CD1c-positive myeloid dendritic cell (primary cell): Measurements from ENCODE around the gene WNT2B.
"Not testable (repeated sequence)": the region's sequence is repeated elsewhere in the genome, so short reads cannot be mapped to it uniquely, and the experiment has no call there.

Experiments used
- DNase-seq: peaks from one replicate; pipeline ENCODE4 v3.0.0-alpha.2; 2016; ENCODE audit errors: extremely low spot score

The WNT2B gene

DNA sequence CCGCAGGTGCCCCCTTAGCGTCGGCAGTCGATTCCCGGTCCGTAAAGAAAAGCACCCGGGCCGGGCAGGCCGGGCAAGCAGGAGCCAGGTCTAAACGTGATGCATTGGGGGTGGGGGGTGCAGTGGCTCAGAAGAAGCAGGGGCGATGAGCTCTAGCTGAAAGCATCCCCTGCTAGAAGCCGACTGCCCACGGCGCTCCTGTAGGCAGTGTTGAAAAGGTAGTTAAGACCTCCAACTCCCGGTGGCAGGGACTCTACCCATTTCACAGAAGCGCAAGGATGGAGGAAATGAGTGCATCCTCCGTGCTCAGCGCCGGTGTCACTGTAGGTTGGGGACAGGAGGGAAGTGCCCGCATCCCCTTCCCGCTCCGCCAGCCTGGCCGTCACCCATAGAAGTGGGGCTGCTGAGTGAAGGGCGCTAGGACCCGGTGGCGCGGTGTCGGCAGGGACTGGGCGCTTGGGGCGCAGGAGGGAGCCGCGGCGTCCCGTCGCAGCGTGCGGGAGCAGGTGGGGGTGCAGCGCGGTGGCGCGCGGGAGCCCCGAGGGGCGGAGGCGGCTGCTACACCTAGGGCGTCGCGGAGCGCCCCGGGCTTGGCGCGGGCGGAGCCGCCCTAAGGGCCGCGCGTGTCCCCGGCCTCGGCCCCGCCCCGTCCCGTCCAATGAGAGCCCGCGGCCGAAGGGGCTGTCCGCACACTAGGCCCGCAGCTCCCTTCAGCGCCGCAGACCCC, at the start of gene WNT2B:
TSS of gene WNT2B (plus strand) at position 688 of the 727 bp plus-strand sequence. CDS start 298 bp downstream, outside the sequence.
- peak; percentile 37 for DNase-seq

DNA sequence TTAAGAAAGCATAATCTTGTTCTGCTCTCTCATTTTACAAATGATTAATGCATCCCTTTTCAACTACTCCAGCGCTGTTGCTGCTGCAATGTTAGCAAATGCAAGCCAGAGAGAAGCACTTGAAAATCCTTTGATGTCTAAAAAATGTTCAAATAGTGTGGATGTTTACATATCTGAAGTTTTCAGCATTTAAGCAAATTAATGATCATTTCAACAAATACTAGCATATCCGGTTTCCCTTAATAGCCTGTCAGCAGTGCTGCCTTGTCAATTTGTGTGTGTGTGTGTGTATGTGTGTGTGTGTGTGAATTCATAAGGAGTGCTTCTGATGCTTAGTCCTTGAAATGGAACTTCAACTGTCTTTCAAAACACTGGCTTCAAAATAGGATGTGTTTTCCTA, 48.1 kb upstream of the WNT2B start:
- no peak for DNase-seq

DNA sequence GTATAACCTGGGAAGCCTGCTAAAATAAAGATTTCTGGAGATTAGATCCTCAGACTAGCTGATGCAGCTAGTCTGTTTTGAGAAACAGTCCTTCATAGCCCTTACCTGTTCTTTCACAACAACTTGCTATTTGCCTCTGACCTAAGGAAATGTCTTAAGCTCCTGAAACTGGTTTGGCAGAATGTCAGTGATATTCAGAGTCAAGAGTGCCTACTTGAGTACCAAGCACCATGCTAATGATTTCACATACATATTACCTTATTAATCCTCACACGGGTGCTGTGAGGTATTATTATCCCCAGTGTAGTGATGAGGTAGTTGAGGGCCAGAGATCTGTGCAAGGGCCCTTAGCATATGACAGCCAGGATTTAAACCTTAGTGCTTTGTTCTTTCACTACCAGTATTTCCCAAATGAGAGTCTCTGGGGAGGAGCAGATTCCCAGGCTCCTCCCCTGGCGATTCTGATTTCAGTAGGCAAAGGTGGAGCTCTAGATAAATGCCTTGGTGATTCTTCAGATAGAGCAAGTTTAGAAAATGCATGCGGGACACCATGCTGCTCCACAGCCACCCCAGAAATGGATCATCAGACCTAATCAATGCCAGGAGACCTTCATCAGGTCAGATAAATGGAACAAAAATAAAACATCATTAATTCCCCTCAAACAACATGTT, 47.4 kb upstream of the WNT2B start:
- no peak for DNase-seq

DNA sequence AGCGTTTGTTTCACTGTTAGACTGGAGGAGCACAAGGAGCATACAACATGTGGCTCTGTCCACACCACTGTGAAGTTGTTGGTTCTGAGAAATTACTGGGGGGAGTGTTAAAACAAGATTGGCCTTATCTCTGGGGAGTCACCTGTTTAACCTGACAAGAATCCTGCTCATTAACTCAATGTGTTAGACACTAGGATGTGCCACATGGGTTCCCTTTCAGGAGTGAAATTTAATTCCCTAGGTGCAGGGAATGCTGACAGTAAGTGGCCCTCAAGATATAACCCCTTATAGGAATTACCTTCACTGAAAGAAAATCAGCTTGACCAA, 45.8 kb upstream of the WNT2B start:
- DNase-seq: no peak

DNA sequence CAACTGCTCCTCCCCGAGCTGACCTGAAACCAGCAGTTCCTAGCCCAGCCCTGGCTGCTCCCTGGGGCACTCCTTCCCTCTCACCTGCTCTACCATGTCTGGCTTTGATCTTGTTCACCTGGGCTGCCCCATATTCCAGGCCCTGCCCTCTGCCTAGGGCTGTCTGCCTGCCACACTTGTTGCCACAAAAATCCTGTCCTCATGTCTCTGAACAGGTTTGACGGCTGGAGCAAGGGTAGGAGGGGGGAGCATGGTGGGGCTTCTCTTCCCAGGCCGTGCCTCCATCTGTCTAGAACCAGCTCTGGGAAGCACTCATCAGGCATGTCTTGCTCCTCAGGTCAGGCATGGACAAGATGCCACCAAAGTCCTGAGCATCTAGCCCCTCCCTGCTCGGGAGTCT, 44.3 kb upstream of the WNT2B start:
- no peak for DNase-seq

DNA sequence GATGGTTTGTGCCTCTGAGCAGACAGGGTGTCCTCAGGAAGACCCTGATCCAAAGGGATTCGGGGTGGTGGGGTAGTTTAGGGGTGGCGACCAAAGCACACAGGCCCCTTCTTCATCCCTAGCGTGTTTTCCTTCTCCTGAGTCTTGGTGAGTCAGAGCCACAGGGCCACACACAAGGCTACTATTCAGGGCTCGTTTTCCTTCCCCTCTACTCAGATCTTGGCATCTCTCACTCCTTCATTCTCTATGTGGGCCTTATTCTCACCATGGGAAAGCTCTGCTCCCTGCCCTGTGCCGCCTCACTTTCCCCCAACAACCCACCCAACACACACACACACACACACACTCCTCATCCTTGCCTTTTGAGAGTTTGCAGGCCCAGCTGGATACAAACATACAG, 43.6 kb upstream of the WNT2B start:
- DNase-seq: no peak

DNA sequence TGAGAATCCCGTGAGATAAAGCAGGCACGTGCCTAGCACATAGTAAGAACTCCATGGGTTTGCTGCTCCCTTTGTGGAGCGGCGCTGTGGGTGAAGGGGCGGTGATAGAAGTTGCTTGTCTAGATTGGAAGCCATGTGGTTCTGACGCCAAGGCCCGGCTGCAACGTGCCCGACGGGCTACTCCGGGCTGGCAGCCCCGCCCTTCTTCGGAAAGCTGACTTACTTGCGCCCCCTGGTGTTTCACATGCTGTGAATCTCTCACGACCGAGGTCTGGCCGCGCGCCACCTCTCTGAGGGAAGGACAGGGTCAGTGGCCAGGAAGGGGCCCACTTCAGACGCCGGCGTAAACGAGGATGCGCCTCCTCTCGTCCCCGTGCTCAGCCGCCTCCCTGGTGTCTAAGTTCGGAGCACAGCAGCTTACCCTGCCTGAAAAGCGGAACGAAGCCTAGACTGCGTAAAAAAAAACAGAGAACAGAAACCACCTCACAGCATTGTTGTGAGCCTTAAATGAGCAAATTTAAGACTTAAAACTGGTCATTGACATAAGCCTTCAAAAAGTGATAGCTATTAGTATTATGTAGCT, 42.6 kb upstream of the WNT2B start:
- peak; percentile 98 for DNase-seq

DNA sequence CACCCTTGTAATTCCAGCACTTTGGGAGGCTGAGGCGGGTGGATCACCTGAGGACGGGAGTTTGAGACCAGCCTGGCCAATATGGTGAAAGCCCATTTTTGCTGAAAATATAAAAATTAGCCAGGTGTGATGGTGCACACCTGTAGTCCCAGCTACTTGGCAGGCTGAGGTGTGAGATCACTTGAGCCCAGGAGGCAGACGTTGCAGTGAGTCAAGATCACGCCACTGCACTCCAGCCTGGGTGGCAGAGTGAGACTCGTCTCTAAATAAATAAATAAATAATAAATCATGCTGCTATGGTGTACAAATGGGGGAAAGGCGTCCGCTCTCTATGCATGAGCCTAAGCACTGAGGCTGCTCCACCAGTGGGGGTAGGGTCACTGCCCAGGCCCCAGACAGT, 38.4 kb upstream of the WNT2B start:
- DNase-seq: not testable (repeated sequence)

DNA sequence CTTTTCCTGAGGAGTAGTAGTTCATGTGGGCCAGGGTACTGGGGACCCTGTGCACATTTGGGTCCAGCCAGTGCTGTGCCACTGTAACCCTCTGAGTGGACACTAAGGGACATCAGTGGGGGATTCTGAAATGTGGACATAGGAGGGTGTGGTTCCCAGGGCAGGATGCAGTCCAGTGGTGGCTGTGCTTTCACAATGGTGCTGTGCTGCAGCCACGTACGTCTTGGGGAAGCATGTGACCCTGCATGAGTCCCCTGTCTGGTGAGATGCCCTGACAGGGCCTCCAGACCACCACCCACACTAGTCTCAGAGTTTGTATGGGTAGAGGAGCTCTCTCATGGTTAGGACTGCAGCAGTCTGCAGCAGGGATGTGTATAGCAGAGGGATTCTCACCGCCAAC, 37.8 kb upstream of the WNT2B start:
- DNase-seq: peak; percentile 16

DNA sequence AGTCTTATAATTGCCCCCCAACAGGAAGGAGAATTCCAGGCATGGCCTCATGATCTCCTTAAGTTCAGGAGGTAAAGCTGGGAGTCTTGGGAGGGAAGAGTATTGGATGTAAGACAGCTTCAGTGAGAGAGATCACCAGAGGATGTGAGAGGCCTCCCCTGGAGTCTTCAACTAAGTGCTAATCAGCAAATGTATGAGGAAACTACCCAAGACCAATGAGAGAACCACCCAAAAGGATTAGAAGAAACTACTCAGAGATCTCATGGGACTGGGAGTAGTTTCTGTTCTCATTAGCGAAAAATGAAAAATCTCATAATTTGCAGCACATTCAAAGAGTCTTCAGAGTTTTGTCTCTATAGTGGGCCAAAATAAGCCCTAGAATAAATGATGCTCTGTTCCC, 36.6 kb upstream of the WNT2B start:
- DNase-seq: no peak

DNA sequence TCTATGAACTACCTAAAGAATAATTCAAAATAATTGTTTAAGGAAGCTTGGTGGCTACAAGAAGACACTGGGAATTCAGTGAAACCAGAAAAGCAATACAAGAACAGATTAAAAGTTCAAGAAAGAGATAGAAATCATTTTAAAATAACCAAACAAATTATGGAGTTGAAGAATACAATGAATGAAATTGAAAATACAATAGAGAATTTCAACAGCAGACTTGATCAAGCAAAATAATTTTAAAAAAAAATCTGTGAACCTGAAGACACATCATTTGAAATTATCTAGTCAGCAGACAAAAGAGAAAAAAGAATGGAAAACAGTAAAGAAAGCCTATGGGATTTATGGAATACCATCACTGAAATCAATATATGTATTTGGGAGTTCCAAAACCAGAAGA, 31.2 kb upstream of the WNT2B start:
- DNase-seq: no peak

DNA sequence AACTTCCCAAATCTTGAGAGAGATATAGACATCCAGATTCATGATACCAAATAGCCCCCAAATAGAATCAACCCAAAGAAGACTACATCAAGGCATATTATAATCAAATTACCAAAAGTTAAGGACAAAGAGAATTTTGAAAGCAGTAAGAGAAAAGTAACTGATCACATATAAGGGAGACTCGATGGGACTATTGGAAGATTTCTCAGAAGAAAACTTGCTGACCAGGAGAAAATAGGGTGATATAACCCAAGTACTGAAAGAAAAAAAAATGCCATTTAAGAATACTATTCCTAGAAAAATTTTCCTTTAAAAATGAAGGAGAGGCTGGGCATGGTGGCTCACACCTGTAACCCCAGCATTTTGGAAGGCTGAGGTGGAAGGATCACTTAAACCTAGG, 30.5 kb upstream of the WNT2B start:
- DNase-seq: no peak

DNA sequence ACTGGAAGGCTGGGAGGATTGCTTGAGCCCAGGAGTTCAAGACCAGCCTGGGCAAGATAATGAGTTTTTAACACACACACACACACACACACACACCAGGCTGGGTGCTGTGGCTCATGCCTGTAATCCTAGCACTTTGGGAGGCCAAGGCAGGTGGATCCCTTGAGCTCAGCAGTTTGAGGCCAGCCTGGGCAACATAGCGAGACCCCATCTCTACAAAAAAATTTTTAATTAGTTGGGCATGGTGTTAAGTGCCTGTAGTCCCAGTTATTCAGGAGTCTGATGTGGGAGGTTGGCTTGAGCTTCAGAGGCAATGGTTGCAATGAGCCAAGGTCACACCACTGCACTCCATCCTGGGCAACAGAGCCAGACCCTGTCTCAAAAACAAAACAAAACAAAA, 22.7 kb upstream of the WNT2B start:
- not testable (repeated sequence) for DNase-seq

DNA sequence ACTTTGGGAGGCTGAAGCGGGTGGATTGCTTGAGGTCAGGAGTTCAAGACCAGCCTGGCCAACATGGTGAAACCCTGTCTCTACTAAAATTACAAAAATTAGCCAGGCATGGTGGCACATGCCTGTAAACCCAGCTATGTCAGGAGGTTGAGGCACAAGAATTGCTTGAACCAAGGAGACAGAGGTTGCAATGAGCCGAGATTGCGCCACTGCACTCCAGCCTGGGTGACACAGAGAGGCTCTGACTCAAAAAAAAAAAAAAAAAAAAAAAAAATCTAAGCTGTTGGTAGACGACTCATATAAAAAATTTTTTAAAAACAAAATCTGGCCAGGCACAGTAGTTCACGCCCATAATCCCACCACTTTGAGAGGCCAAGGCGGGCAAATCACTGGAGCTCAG, 21.1 kb upstream of the WNT2B start:
- not testable (repeated sequence) for DNase-seq

DNA sequence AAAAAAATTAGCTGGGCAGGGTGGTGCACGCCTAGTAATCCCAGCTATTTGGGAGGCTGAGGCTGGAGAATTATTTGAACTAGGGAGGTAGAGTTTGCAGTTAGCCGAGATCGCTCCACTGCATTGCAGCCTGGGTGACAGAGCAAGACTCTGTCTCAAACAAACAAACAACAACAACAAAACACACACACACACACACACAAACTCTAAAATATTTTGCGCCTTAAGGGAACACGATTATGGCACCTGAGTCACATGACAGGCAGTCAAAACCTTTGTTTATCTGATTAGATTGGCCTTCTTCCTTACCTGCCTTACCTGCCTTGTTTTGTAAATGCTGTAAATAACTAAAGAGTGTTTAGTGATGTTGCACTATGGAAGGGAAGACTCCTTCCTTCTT, 20.6 kb upstream of the WNT2B start:
- no peak for DNase-seq

DNA sequence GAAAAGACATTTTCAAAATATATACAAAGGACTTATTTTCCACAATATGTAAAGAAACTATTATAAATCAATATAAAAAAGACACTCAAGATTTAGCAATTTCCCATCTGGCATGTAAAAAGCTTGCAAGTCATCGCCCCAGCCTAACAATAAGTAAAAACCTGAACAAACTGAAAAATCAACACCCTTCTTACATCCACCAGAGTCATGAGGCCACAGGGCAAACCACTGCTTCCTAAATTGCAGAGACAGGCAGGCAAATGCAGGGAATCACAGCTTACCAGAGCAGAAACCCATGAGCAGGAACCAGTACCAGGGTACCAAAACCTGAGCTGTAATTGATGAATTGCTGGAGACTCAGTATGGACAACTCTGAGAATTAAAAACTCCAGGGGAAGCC, 16.7 kb upstream of the WNT2B start:
- DNase-seq: no peak

DNA sequence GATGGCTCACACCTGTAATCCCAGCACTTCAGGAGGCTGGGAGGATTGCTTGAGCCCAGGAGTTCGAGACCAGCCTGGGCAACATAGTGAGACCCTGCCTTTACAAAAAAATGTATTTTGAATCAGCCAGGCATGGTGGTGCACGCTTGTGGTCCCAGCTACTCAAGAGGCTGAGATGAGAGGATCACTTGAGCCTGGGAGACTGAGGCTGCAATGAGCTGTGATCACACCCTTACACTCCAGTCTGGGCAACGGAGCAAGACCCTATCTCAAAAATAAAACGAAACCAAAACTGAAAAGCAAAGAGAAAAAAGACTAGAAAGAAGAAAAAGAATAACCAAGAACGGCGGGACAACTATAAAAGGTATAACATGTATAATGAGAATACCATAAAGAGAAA, 15.4 kb upstream of the WNT2B start:
- no peak for DNase-seq

DNA sequence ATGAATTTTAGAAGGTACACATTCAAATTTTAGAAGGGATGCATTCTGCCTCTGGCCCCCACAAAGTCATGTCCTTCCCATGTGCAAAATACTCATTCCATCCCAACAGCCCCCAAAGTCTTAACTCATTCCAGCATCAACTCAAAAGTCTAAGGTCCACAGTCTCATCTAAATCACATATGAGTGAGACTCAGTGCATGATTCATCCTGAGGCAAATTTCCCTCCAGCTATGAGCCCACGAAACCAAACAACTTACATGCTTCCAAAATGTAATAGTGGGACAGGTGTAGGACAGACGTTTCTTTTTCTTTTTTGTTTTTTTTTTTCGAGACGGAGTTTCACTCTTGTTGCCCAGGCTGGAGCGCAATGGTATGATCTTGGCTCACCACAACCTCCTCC, 12.5 kb upstream of the WNT2B start:
- DNase-seq: no peak

DNA sequence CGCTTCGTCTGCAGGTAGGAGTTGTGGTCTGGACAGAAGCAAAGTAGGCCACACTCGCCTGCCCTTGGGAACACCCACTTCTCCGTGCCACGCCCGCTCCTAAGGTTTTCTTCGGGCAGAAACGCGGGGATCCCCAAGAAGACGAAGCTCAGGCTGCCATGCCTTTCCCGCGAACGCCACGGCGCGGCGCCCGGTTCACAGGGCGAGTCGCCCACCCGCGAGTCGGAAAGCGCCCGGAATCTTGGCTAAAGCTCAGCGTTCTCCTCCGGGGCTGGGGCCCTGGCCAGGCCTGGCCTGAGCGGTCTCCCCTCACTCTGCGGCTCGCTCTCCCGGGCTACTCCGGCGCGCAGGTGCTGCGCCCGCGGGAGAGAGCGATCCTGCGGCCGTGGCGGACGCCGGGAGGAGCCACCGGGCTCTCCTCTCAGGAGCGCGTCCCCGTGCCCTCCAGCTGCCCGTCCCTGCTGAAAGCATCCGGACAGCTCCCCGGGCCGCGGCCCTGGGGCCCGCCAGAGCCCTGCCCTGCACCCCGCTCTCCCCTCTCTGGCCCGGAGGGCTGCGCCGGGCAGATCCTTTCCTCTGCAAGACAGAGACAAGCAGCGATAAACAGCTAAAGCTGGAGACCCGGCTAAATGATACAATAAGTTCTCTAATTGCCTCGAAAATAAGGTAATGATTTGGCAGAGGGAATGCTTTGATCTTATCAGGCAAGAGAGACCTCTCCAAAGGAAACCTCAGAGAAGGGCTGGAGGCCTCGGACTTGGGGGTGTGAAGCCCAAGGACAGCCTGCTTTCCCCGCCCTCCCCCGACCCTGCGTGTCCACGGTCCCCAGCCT, 6.7 kb upstream of the WNT2B start:
- DNase-seq: peak; percentile 64

DNA sequence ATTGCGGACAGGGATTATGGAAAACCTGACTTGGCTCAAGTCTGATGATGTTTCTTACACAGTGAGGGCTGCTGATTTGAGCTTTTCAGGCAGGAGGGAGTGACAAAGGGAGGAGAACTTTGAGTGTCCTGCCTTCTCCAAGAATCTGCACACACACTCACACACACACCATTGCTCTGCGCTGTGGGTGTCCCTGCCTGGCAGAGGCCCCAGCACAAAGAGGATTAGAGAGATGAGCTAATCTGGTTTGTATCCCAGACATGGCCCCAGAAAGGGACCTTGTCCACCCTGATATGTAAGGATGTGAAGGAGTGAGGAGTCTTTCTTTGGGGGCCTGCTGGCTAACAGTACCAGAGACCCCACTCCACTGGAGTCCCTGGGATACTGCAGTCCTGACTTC, 5.9 kb upstream of the WNT2B start:
- DNase-seq: no peak

DNA sequence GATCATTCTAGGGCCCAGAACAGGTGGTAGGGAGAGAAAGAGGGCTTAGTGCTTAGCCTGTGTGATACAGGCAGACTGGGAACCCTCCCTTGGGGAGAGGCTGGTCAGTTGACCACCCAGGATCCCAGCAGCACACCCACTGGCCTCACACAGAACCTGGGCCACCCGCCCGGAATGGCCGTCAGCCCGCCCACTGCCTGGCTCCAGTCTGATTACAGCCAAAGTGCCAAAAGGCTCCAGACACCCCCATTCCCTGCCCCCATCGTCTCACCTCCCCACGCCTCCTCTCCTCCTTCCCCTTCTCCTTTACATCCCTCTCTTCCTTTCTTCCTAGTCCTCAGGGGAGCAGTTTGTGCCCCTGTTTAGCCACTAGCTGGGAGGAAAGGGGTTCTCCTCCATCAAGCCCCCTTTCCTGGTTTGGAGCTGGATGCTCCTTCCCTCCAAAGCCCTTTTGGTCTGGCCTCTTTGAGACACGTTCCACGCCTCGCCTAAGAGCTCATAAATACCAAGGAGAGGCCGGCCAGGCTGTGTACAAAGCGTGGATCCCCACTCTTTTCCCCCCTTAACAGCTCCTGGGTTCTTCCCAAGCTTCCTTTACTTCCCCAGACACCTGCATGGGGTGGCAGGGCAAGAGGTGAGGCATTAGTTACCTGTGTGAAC, 4.6 kb upstream of the WNT2B start:
- no peak for DNase-seq
